SK-N-MC (cell line): Measurements from ENCODE around the gene HMCN1.

Experiments used
- EZH2 ChIP-seq: fragments of 200-600 bp; sonication (generic); IDR thresholded peaks from one replicate; pipeline ENCODE4 v1.6.1; 2017; ENCODE audit warnings: antibody characterized with exemption
- POLR2AphosphoS5 ChIP-seq: IDR thresholded peaks from 2 replicates; pipeline ENCODE4 v1.6.1; 2012; ENCODE audit warnings: mild to moderate bottlenecking, low read depth, low read length, borderline replicate concordance

- no peak for TF ChIP-seq POLR2AphosphoS5
- no peak for TF ChIP-seq EZH2
Observed at GRCh38 chr1:186079084-186079684, 345.0 kb downstream of the HMCN1 start.
